Transverse colon (tissue), 4 donors: ENCODE data around the gene DNAJC5. TPM values are rescaled to one million over a fixed set of nuclear protein-coding genes. Genes with fewer than 3 reads are reported as not detected.

Experiments
- DNase-seq: peaks from one replicate; pipeline ENCODE4 v3.0.0-alpha.2; 2019
- H3K27ac ChIP-seq, 4 donors: fragments of 200-600 bp; sonication (generic); 2 replicates each; pipeline ENCODE4 v1.5.1; 2016 to 2018; ENCODE audit warnings: inconsistent platforms in 4 of 4
- H3K27me3 ChIP-seq: fragments of 200-600 bp; sonication (generic); 2 replicates; pipeline ENCODE4 v1.5.1; 2017; ENCODE audit warnings: inconsistent platforms
- H3K36me3 ChIP-seq, 4 donors: fragments of 200-600 bp; sonication (generic); 2 replicates each; pipeline ENCODE4 v1.5.1; 2017 to 2019; ENCODE audit warnings: inconsistent platforms in 4 of 4
- H3K4me1 ChIP-seq, 4 donors: fragments of 200-600 bp; sonication (generic); 2 replicates each; pipeline ENCODE4 v1.5.1; 2017 to 2020; ENCODE audit warnings: inconsistent platforms in 4 of 4
- H3K4me3 ChIP-seq, 4 donors: fragments of 200-600 bp; sonication (generic); 1 replicate in 1 of 4; 2 replicates in 3 of 4; pipeline versions ENCODE4 v1.5.1 to v1.6.1; 2017 to 2019; ENCODE audit warnings: inconsistent platforms in 4 of 4
- H3K9me3 ChIP-seq, 2 donors: fragments of 200-600 bp; sonication (generic); 2 replicates each; pipeline ENCODE4 v1.5.1; 2017 to 2019; ENCODE audit warnings: inconsistent platforms in 2 of 2
- CTCF ChIP-seq, 5 experiments: fragments of 200-600 bp in 3 of 5; fragments of 450-650 bp in 2 of 5; sonication (generic) in 3 of 5; IDR thresholded peaks; 1 replicate in 2 of 5; 2 replicates in 3 of 5; pipeline ENCODE4 v1.5.1; 2016 to 2017; ENCODE audit warnings: antibody characterized with exemption in 5 of 5, inconsistent platforms in 3 of 5, mild to moderate bottlenecking in 2 of 5, moderate library complexity in 1 of 5
- EP300 ChIP-seq: sonication (generic); formaldehyde crosslinking; IDR thresholded peaks from one replicate; pipeline ENCODE4 v1.6.1; 2017; ENCODE audit warnings: antibody characterized with exemption, low read depth
- POLR2A ChIP-seq: fragments of 450-650 bp; IDR thresholded peaks from one replicate; pipeline ENCODE4 v1.6.1; 2016; ENCODE audit warnings: antibody characterized with exemption, mild to moderate bottlenecking, moderate library complexity
- POLR2AphosphoS5 ChIP-seq, 3 donors: sonication (generic); formaldehyde crosslinking; IDR thresholded peaks; one replicate each; pipeline ENCODE4 v1.6.1; 2016; ENCODE audit warnings: antibody characterized with exemption in 3 of 3
- WGBS, 2 donors: methylation state at CpG; one replicate each; pipeline ENCODE4 v1.1.5; 2018; ENCODE audit warnings: low coverage in 1 of 2; 5-methylcytosine and 5-hydroxymethylcytosine counted together
- in situ Hi-C, 4 donors: fragments of 200-750 bp; cut with MboI; loops; one replicate each; pipeline versions ENCODE4 v1.15.0 to v1.15.1; 2017; ENCODE audit warnings: low sequenced_read_pairs in 3 of 4, low pct_ligation_motif_present in 1 of 4, low pct_unique_long_range_greater_than_20kb in 1 of 4
- intact Hi-C: fragments of 100-400 bp; cut with DNase I; formaldehyde crosslinking; loops from one replicate; pipeline ENCODE4 v1.15.1; 2023; ENCODE audit warnings: low total_unique reads
- total RNA-seq, 4 donors: library from RNA; depleted of rRNA; stranded (reverse); fragments of >200 nt; gene quantifications; one replicate each; pipeline ENCODE4 v1.1.0, GENCODE V29; 2016

The DNAJC5 gene
- total RNA-seq, 4 donors from 2014 or later = 59.9 to 77.3 (median 71.4) TPM

GRCh38 chr20:63860325-63861051, 34.4 kb upstream of the DNAJC5 start:
- 18 to 75% methylated on average over 5 to 17 of the region's 17 CpGs for WGBS, 2 donors
- in situ Hi-C loops = no loop called here
- Histone ChIP-seq H3K9me3 (no peaks in the 10 kb centered on the region), H3K36me3 (no peaks in the 10 kb centered on the region), H3K4me3 (no peak overlapping the region), H3K27me3 (peaks cover 34% of the 10 kb centered on the region), H3K4me1 (peaks cover 12 to 37% (median 23%) of the 10 kb centered on the region in 4 donors), H3K27ac (no peak overlapping the region)
- intact Hi-C loops = no loop called here
- no peak for TF ChIP-seq POLR2AphosphoS5 (IDR thresholded peaks at IDR 0.05)
- no peak for TF ChIP-seq CTCF (IDR thresholded peaks at IDR 0.05)
- no peak for TF ChIP-seq EP300
- no peak for TF ChIP-seq POLR2A
- no peak for DNase-seq

GRCh38 chr20:63861365-63861934, 33.5 kb upstream of the DNAJC5 start, which contains the start of gene ABHD16B:
Gene ABHD16B (plus strand): TSS chr20:63861498. CDS start chr20:63861541, 43 bp downstream.
- no peaks in the 10 kb centered on the region for H3K36me3 ChIP-seq
- peaks cover 19 to 39% (median 27%) of the 10 kb centered on the region in 4 donors for H3K4me1 ChIP-seq
- peaks cover 24% of the 10 kb centered on the region for H3K27me3 ChIP-seq
- no peaks in the 10 kb centered on the region for H3K9me3 ChIP-seq
- intact Hi-C loops = no loop called here
- TF ChIP-seq EP300 (no peak), CTCF (IDR thresholded peaks at IDR 0.05) (no peak), POLR2AphosphoS5 (IDR thresholded peaks at IDR 0.05) (no peak), POLR2A (no peak)
- no peak within 1 kb of the TSS for H3K4me3 ChIP-seq
- in situ Hi-C loops = no loop called here
- no peak for DNase-seq
- no peak within 1 kb of the TSS for H3K27ac ChIP-seq
- 95 to 98% methylated on average over 12 to 59 of the region's 59 CpGs for WGBS, 2 donors

GRCh38 chr20:63861981-63862901, 32.7 kb upstream of the DNAJC5 start:
- WGBS, 2 donors = 98% methylated on average over 76 of the region's 95 CpGs; no CpG with 5 or more reads in 1 of the 2 donors
- Histone ChIP-seq H3K4me1 (peaks cover 20 to 44% (median 29%) of the 10 kb centered on the region in 4 donors), H3K4me3 (no peak overlapping the region), H3K27ac (no peak overlapping the region), H3K27me3 (peaks cover 16% of the 10 kb centered on the region), H3K36me3 (no peaks in the 10 kb centered on the region), H3K9me3 (no peaks in the 10 kb centered on the region)
- in situ Hi-C loops (no loop called here), intact Hi-C loops (no loop called here)
- no peak for TF ChIP-seq POLR2AphosphoS5 (IDR thresholded peaks at IDR 0.05)
- TF ChIP-seq POLR2A = no peak
- no peak for TF ChIP-seq EP300
- no peak for TF ChIP-seq CTCF (IDR thresholded peaks at IDR 0.05)
- DNase-seq = no peak
